ENCODE results near the gene TSPAN7.

- TF ChIP-seq CTCF (conservative IDR thresholded peaks at IDR 0.05): no peak
- no peak for TF ChIP-seq EZH2 (IDR thresholded peaks at IDR 0.05; ENCODE audit: low read depth)
Measured at GRCh38 chrX:38616904-38617303, 55.6 kb downstream of the TSPAN7 start.
